A172 (cell line): Measurements from ENCODE around the gene HMGA1. TPM values are rescaled to one million over a fixed set of nuclear protein-coding genes. Genes with fewer than 3 reads are reported as not detected.
"Not testable (repeated sequence)": the region's sequence is repeated elsewhere in the genome, so short reads cannot be mapped to it uniquely, and the experiment has no call there.

Experiments
- DNase-seq: peaks from one replicate; pipeline ENCODE4 v3.0.0-alpha.2; 2015; ENCODE audit warnings: low spot score
- total RNA-seq: library from RNA; depleted of rRNA; stranded (reverse); fragments of >200 nt; shearing (Covaris generic); gene quantifications from 2 replicates; pipeline ENCODE4 v1.2.3, GENCODE V29; 2014

Gene HMGA1
- total RNA-seq, 1 experiment from 2014 or later: 117 TPM

GRCh38 chr6:34239893-34240292 is 3.2 kb downstream of the HMGA1 start:
- DNase-seq: no peak

GRCh38 chr6:34240329-34241248 is 3.9 kb downstream of the HMGA1 start:
- no peak for DNase-seq

GRCh38 chr6:34241351-34242215 is 4.9 kb downstream of the HMGA1 start:
- no peak for DNase-seq

GRCh38 chr6:34242252-34243130 is 5.8 kb downstream of the HMGA1 start:
- DNase-seq: no peak

- DNase-seq: peak; percentile 60
These were observed 6.6 kb downstream of the HMGA1 start for GRCh38 chr6:34243131-34243771.

GRCh38 chr6:34243901-34244884 is 7.5 kb downstream of the HMGA1 start:
- peak; percentile 93 for DNase-seq

- DNase-seq: not testable (repeated sequence)
These were observed 8.5 kb downstream of the HMGA1 start for GRCh38 chr6:34245032-34245760.

- DNase-seq: not testable (repeated sequence)
These were observed 9.1 kb downstream of the HMGA1 start for GRCh38 chr6:34245761-34246140.

- DNase-seq: no peak
These were observed 9.5 kb downstream of the HMGA1 start for GRCh38 chr6:34246249-34246562.

- no peak for DNase-seq
These were observed 10.1 kb downstream of the HMGA1 start for GRCh38 chr6:34246563-34247391.

GRCh38 chr6:34247481-34248197 is 11.0 kb downstream of the HMGA1 start:
- DNase-seq: no peak

GRCh38 chr6:34248198-34248726 is 11.6 kb downstream of the HMGA1 start:
- peak; percentile 52 for DNase-seq

GRCh38 chr6:34248727-34249468 is 12.2 kb downstream of the HMGA1 start, which contains the start of gene SMIM29:
TSS of gene SMIM29 (minus strand) at chr6:34249006. CDS start at chr6:34247791, 1,215 bp downstream.
- DNase-seq: peak; percentile 85

- DNase-seq: no peak
These were observed 13.0 kb downstream of the HMGA1 start for GRCh38 chr6:34249469-34250261.

GRCh38 chr6:34252395-34252794 is 15.7 kb downstream of the HMGA1 start:
- not testable (repeated sequence) for DNase-seq
